ENCODE results near the gene C13orf46. TPM values are rescaled to one million over a fixed set of nuclear protein-coding genes. Genes with fewer than 3 reads are reported as not detected.

The C13orf46 gene
- total and polyA plus RNA-seq, 4 donors = 0.10 to 0.17 TPM; not detected in 2

DNA sequence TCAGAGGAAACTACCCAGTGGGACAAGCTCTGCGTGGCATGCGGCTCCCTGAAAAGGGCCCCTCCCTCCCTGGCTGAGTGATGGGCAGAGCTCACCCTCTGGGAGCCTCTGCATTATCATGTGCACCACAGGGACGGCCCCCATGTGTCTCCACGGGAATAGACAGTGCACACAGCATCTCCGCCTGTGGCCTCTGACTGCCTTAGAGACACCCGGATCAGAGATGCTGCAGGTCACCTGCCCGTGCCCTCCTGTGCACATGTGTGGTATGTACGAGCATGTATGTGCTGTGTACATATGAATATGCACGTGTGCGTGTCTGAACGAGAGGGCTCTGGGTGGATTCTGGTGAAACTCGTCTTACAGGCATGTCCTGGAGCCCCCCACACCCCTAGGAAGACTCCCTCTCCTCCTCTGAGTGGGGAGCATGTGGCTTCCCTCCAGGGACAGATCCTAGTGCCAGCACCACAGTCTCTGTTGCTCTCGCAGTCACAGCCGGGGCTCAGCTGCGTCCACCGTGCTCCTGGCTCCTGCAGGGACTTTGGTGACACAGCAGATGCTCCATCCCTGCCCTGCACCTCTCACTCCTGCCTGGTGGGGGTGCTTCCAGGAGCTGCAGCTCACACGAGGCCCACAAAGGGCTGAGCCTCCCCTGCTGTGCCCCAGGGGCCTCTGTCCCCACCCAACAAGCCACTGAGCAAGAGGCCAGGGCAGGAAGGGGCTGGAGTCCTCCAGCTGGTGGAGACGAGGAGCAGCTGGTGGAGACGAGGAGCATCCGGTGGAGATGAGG is 19.6 kb downstream of the C13orf46 start:
- H3K9me3 ChIP-seq (ENCODE audit: control insufficient read depth in 4 of 4, low read length in 3 of 4) = no peaks in the 10 kb centered on the region
- H3K27me3 ChIP-seq (ENCODE audit: control insufficient read depth in 4 of 4, insufficient read depth in 4 of 4, low read length in 3 of 4) = no peaks in the 10 kb centered on the region
- no peaks in the 10 kb centered on the region for H3K36me3 ChIP-seq (ENCODE audit: control insufficient read depth in 4 of 4, insufficient read depth in 3 of 4, low read depth in 1 of 4, low read length in 3 of 4)
- TF ChIP-seq RXRA (IDR thresholded peaks at IDR 0.05) (no peak), FOXA1 (IDR thresholded peaks at IDR 0.05) (no peak), TAF1 (conservative IDR thresholded peaks at IDR 0.05) (no peak), NR2F2 (IDR thresholded peaks at IDR 0.05) (no peak), RAD21 (IDR thresholded peaks at IDR 0.05) (no peak)
- TF ChIP-seq, protein P1, sequence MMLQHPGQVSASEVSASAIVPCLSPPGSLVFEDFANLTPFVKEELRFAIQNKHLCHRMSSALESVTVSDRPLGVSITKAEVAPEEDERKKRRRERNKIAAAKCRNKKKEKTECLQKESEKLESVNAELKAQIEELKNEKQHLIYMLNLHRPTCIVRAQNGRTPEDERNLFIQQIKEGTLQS (IDR thresholded peaks at IDR 0.05) = no peak
- TF ChIP-seq, protein P2, sequence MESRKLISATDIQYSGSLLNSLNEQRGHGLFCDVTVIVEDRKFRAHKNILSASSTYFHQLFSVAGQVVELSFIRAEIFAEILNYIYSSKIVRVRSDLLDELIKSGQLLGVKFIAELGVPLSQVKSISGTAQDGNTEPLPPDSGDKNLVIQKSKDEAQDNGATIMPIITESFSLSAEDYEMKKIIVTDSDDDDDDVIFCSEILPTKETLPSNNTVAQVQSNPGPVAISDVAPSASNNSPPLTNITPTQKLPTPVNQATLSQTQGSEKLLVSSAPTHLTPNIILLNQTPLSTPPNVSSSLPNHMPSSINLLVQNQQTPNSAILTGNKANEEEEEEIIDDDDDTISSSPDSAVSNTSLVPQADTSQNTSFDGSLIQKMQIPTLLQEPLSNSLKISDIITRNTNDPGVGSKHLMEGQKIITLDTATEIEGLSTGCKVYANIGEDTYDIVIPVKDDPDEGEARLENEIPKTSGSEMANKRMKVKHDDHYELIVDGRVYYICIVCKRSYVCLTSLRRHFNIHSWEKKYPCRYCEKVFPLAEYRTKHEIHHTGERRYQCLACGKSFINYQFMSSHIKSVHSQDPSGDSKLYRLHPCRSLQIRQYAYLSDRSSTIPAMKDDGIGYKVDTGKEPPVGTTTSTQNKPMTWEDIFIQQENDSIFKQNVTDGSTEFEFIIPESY (IDR thresholded peaks at IDR 0.05) = no peak
- TF ChIP-seq, protein P3, sequence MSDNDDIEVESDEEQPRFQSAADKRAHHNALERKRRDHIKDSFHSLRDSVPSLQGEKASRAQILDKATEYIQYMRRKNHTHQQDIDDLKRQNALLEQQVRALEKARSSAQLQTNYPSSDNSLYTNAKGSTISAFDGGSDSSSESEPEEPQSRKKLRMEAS (IDR thresholded peaks at IDR 0.05) = no peak
- WGBS = 81% methylated on average over 20 of the region's 20 CpGs
- H3K4me1 ChIP-seq (ENCODE audit: control insufficient read depth in 4 of 4, insufficient read depth in 4 of 4, low read length in 3 of 4) = peaks cover 1 to 10% (median 5%) of the 10 kb centered on the region in 4 donors
- no peak overlapping the region for H3K4me3 ChIP-seq (ENCODE audit: low read depth in 1 of 3, low read length in 3 of 3)
- no peak overlapping the region for H3K9ac ChIP-seq (ENCODE audit: low read depth in 1 of 2, low read length in 2 of 2)
- no peak for DNase-seq (ENCODE audit: low spot score)
- H3K27ac ChIP-seq (ENCODE audit: low read depth in 1 of 2, low read length in 2 of 2) = no peak overlapping the region

DNA sequence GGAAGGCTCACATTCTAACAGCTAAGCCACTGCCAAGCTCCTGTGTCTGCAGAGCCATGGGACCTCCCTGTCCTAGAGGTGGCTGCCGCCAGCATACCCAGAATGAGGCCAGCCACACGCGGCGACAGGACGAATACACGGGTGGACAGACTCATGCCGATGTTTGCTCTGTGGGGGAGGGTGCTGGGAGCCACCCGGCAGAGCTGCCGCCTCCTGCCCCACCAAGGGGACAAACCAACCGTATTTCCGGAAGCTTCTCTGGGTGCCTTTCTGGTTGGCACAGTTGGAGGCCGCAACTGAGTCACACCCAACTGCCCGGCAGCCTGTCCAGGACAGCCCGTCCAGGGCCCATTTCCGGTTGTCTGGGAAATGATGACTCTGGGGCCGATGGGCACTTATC is 20.3 kb downstream of the C13orf46 start:
- H3K9ac ChIP-seq (ENCODE audit: low read depth in 1 of 2, low read length in 2 of 2) = no peak overlapping the region
- H3K9me3 ChIP-seq (ENCODE audit: control insufficient read depth in 4 of 4, low read length in 3 of 4) = no peaks in the 10 kb centered on the region
- no peak overlapping the region for H3K4me3 ChIP-seq (ENCODE audit: low read depth in 1 of 3, low read length in 3 of 3)
- TF ChIP-seq, protein P4, sequence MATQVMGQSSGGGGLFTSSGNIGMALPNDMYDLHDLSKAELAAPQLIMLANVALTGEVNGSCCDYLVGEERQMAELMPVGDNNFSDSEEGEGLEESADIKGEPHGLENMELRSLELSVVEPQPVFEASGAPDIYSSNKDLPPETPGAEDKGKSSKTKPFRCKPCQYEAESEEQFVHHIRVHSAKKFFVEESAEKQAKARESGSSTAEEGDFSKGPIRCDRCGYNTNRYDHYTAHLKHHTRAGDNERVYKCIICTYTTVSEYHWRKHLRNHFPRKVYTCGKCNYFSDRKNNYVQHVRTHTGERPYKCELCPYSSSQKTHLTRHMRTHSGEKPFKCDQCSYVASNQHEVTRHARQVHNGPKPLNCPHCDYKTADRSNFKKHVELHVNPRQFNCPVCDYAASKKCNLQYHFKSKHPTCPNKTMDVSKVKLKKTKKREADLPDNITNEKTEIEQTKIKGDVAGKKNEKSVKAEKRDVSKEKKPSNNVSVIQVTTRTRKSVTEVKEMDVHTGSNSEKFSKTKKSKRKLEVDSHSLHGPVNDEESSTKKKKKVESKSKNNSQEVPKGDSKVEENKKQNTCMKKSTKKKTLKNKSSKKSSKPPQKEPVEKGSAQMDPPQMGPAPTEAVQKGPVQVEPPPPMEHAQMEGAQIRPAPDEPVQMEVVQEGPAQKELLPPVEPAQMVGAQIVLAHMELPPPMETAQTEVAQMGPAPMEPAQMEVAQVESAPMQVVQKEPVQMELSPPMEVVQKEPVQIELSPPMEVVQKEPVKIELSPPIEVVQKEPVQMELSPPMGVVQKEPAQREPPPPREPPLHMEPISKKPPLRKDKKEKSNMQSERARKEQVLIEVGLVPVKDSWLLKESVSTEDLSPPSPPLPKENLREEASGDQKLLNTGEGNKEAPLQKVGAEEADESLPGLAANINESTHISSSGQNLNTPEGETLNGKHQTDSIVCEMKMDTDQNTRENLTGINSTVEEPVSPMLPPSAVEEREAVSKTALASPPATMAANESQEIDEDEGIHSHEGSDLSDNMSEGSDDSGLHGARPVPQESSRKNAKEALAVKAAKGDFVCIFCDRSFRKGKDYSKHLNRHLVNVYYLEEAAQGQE (IDR thresholded peaks at IDR 0.05) = no peak
- TF ChIP-seq SP1 (IDR thresholded peaks at IDR 0.05) (no peak), JUND (IDR thresholded peaks at IDR 0.05) (no peak), FOXA2 (IDR thresholded peaks at IDR 0.05) (no peak), GABPA (IDR thresholded peaks at IDR 0.05 in 1 of 2, conservative IDR thresholded peaks at IDR 0.05 in 1 of 2) (no peak), RAD21 (IDR thresholded peaks at IDR 0.05) (no peak), FOXA1 (IDR thresholded peaks at IDR 0.05) (no peak), EGR1 (IDR thresholded peaks at IDR 0.05; ENCODE audit: low read depth in 2 of 2) (no peak), NR2F2 (IDR thresholded peaks at IDR 0.05) (no peak), RXRA (IDR thresholded peaks at IDR 0.05) (no peak), HNF4G (IDR thresholded peaks at IDR 0.05) (no peak)
- TF ChIP-seq, protein P3 (IDR thresholded peaks at IDR 0.05) = no peak
- TF ChIP-seq, protein P2 (IDR thresholded peaks at IDR 0.05) = no peak
- TF ChIP-seq, protein P1 (IDR thresholded peaks at IDR 0.05) = no peak
- H3K36me3 ChIP-seq (ENCODE audit: control insufficient read depth in 4 of 4, insufficient read depth in 3 of 4, low read depth in 1 of 4, low read length in 3 of 4) = no peaks in the 10 kb centered on the region
- H3K27me3 ChIP-seq (ENCODE audit: control insufficient read depth in 4 of 4, insufficient read depth in 4 of 4, low read length in 3 of 4) = no peaks in the 10 kb centered on the region
- H3K4me1 ChIP-seq (ENCODE audit: control insufficient read depth in 4 of 4, insufficient read depth in 4 of 4, low read length in 3 of 4) = peaks cover 1 to 10% (median 5%) of the 10 kb centered on the region in 4 donors
- H3K27ac ChIP-seq (ENCODE audit: low read depth in 1 of 2, low read length in 2 of 2) = no peak overlapping the region
- 84% methylated on average over 16 of the region's 16 CpGs for WGBS
- no peak for DNase-seq (ENCODE audit: low spot score)
